Measurements from ENCODE around the gene SFMBT1.

The SFMBT1 gene

DNA sequence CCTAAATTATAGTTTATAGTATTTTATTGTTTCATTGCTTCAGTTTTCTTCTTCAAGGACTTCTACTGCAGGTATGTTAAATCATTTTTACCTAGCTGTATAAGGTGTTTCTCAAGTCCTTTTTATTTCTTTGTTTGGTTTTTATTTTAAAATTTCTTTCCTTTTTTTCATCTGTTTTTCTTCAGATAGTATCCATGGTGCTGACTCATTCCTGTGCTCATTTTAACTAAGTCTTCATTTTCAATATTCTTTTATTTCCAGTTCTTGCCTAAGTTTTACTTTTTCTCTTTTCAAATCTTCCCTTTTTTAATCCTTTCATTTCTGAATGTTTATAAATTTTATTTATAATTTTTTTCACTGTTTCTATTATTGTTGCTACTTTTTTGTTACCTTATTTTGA lies 106.3 kb downstream of the SFMBT1 start:
- no peak overlapping the region for H3K27ac ChIP-seq (ENCODE audit: low read depth, low read length, severe bottlenecking)
- no peaks in the 10 kb centered on the region for H3K9me3 ChIP-seq (ENCODE audit: control insufficient read depth, low read length)
- no peak overlapping the region for H3K4me3 ChIP-seq (ENCODE audit: extremely low read depth, insufficient read depth, low read length, poor library complexity, severe bottlenecking)
- no peaks in the 10 kb centered on the region for H3K36me3 ChIP-seq (ENCODE audit: control insufficient read depth, insufficient read depth, low read length)
- H3K4me1 ChIP-seq (ENCODE audit: control insufficient read depth, insufficient read depth, low read length, poor library complexity, severe bottlenecking): no peaks in the 10 kb centered on the region

DNA sequence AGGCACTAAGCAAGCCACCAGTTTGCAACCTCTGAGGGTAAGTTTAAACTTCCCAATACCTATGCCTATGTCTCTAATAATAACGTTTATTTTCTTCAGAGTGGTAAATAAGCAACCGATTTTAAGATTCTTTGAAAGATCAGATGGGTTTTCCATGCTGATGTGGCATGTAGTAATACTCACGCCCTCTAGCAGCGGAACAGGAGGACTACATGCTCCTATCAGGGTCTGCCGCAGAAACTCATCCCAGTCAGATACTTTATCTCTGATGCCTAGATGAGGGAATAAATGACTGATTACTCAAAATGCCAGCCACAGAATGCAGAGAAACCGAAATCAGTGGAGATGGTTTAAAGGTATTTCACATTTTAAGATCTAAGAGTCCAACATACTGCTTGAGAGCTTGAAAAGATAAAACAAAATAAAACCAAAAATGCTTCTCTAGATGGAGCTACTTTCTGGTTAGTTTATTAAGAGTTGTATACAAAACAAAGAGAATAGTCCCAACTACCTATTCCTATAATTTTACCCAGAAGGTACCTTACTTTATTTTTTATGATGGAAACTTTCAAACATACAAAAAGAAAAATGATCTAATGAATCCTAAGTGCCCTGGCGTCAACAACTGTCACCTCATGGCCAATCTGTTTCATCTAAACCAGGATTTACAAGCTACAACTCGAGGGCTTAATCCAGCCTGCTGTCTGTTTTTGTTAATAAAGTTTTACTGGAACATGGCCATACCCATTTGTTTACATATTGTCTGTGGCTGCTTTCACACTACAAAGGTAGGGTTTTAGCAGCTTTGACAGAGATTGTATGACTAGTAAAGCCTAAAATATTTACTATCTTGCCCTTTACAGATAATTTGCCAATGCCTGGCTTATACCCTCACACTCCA lies 111.0 kb downstream of the SFMBT1 start:
- 10 to 40% methylated on average over 2 to 3 of the region's 8 CpGs for WGBS, 2 experiments (ENCODE audit: insufficient coverage in 2 of 2)
- Histone ChIP-seq H3K9me3 (ENCODE audit: control insufficient read depth, low read length) (no peaks in the 10 kb centered on the region), H3K4me3 (ENCODE audit: extremely low read depth, insufficient read depth, low read length, poor library complexity, severe bottlenecking) (no peak overlapping the region), H3K27ac (ENCODE audit: low read depth, low read length, severe bottlenecking) (no peak overlapping the region), H3K36me3 (ENCODE audit: control insufficient read depth, insufficient read depth, low read length) (no peaks in the 10 kb centered on the region), H3K4me1 (ENCODE audit: control insufficient read depth, insufficient read depth, low read length, poor library complexity, severe bottlenecking) (no peaks in the 10 kb centered on the region)

- Histone ChIP-seq H3K4me1 (ENCODE audit: control insufficient read depth, insufficient read depth, low read length, poor library complexity, severe bottlenecking) (no peaks in the 10 kb centered on the region), H3K36me3 (ENCODE audit: control insufficient read depth, insufficient read depth, low read length) (no peaks in the 10 kb centered on the region), H3K9me3 (ENCODE audit: control insufficient read depth, low read length) (no peaks in the 10 kb centered on the region), H3K27ac (ENCODE audit: low read depth, low read length, severe bottlenecking) (no peak overlapping the region), H3K4me3 (ENCODE audit: extremely low read depth, insufficient read depth, low read length, poor library complexity, severe bottlenecking) (no peak overlapping the region)
- WGBS, 2 experiments (ENCODE audit: insufficient coverage in 2 of 2): 79 to 100% methylated on average over 2 of the region's 2 CpGs
These were observed 114.0 kb downstream of the SFMBT1 start for GRCh38 chr3:52931889-52932288.

DNA sequence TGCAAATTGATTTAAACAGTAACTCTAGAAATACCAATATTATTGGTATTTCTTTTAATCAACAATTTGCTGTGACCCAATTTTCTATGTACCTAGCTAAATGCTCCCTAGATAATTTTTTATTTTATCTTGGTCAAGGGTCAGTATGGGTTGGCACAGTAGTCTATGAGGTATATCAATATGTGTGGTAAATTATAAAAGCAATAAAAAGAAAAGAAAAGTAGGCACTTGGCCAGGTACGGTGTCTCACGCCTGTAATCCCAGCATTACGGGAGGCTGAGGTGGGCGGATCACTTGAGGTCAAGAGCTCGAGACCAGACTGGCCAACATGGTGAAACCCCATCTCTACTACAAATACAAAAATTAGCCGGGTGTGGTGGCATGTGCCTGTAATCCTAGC lies 114.5 kb downstream of the SFMBT1 start:
- WGBS, 2 experiments (ENCODE audit: insufficient coverage in 2 of 2): 90 to 94% methylated on average over 4 to 5 of the region's 6 CpGs
- no peak overlapping the region for H3K27ac ChIP-seq (ENCODE audit: low read depth, low read length, severe bottlenecking)
- no peaks in the 10 kb centered on the region for H3K36me3 ChIP-seq (ENCODE audit: control insufficient read depth, insufficient read depth, low read length)
- H3K9me3 ChIP-seq (ENCODE audit: control insufficient read depth, low read length): no peaks in the 10 kb centered on the region
- H3K4me1 ChIP-seq (ENCODE audit: control insufficient read depth, insufficient read depth, low read length, poor library complexity, severe bottlenecking): no peaks in the 10 kb centered on the region
- no peak overlapping the region for H3K4me3 ChIP-seq (ENCODE audit: extremely low read depth, insufficient read depth, low read length, poor library complexity, severe bottlenecking)

DNA sequence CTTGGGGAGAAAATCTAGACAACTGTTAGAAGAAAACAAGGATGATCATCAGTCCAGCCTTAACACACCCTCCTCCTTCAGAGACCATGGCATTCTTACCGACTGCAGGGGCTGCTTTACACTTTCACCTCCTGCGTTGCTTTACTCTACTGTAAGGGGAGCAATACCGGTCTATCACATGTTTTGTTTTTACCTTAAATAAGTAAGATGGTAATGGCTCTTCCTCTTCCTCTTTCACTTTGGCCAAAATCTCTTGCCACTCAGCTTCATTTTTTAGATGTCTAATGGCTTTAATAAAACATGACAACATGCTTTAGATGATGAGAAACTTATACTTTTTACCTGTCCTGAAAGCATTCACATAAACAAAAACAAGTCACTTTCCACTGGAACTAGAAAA lies 115.1 kb downstream of the SFMBT1 start:
- Histone ChIP-seq H3K36me3 (ENCODE audit: control insufficient read depth, insufficient read depth, low read length) (no peaks in the 10 kb centered on the region), H3K4me3 (ENCODE audit: extremely low read depth, insufficient read depth, low read length, poor library complexity, severe bottlenecking) (no peak overlapping the region), H3K9me3 (ENCODE audit: control insufficient read depth, low read length) (no peaks in the 10 kb centered on the region), H3K4me1 (ENCODE audit: control insufficient read depth, insufficient read depth, low read length, poor library complexity, severe bottlenecking) (no peaks in the 10 kb centered on the region), H3K27ac (ENCODE audit: low read depth, low read length, severe bottlenecking) (no peak overlapping the region)
- 77 to 93% methylated on average over 2 to 3 of the region's 3 CpGs for WGBS, 2 experiments (ENCODE audit: insufficient coverage in 2 of 2)

DNA sequence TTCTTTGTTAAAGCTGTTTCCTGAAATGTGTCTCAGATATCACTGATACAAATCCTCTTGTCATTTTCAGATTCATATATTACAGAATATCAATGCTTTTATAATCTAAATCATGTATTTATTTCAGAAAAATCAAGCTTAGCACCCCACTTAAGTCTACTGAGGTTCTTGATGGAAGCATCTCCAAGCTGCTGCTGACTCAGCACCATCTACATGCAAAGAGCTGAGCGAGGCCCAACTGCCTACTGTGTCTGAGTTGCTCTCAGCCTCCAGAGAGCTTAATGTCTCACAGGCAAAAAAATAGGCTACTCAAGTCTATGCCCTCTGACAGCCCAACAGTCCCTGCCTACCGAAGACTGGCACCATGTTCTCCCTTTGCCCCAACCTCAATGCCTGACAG lies 119.3 kb downstream of the SFMBT1 start:
- no peak overlapping the region for H3K27ac ChIP-seq (ENCODE audit: low read depth, low read length, severe bottlenecking)
- WGBS, 2 experiments (ENCODE audit: insufficient coverage in 2 of 2): 85 to 96% methylated on average over 2 of the region's 2 CpGs
- no peaks in the 10 kb centered on the region for H3K36me3 ChIP-seq (ENCODE audit: control insufficient read depth, insufficient read depth, low read length)
- H3K4me3 ChIP-seq (ENCODE audit: extremely low read depth, insufficient read depth, low read length, poor library complexity, severe bottlenecking): no peak overlapping the region
- no peaks in the 10 kb centered on the region for H3K9me3 ChIP-seq (ENCODE audit: control insufficient read depth, low read length)
- H3K4me1 ChIP-seq (ENCODE audit: control insufficient read depth, insufficient read depth, low read length, poor library complexity, severe bottlenecking): no peaks in the 10 kb centered on the region

DNA sequence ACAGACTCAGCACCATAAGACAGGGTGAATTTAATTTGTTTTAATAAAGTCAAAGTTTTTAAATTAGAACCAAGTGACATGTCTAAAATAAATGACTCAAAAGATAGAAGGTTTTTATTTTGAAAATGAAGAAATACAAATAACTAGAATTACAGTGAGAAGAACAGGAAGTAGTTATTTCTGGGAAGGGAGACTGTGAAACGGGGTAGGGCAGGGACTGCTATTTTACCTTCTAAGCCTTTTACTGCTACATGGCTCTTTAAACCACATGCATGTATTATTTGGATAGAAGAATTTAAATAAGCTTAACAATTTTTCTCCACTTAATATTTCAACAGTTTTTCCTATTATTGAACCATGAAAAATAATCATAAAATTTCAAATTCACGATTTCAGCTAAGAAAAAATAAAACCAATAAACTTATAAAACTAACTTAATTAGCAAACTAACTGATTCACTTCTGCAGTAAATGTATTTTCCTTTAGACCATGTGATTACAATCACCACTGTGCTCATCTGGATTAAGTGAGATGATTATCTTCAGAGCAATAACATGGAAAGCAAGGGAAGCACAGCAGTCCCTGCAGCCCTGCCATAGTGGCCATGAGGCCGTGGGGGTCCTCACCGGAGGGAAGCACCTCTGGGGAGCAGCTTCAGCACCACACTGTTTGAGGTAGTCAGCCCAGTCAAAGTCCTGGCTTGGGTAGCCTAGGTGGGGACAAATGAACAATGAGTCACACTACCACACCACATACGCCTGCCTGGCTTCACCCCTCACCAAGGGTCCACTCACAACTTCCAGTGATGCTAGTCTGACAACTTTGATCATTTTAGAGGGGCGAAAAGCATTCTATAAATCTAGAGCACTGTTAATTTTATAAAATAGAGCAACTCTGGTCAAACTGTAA lies 120.2 kb downstream of the SFMBT1 start:
- Histone ChIP-seq H3K4me3 (ENCODE audit: extremely low read depth, insufficient read depth, low read length, poor library complexity, severe bottlenecking) (no peak overlapping the region), H3K9me3 (ENCODE audit: control insufficient read depth, low read length) (no peaks in the 10 kb centered on the region)

GRCh38 chr3:52923963-52924362 lies 121.9 kb downstream of the SFMBT1 start:
- Histone ChIP-seq H3K4me1 (ENCODE audit: control insufficient read depth, insufficient read depth, low read length, poor library complexity, severe bottlenecking) (no peaks in the 10 kb centered on the region), H3K4me3 (ENCODE audit: extremely low read depth, insufficient read depth, low read length, poor library complexity, severe bottlenecking) (no peak overlapping the region), H3K27ac (ENCODE audit: low read depth, low read length, severe bottlenecking) (no peak overlapping the region), H3K9me3 (ENCODE audit: control insufficient read depth, low read length) (no peaks in the 10 kb centered on the region), H3K36me3 (ENCODE audit: control insufficient read depth, insufficient read depth, low read length) (no peaks in the 10 kb centered on the region)
- no CpG with 5 or more reads among the region's 2 CpGs for WGBS, 2 experiments (ENCODE audit: insufficient coverage in 2 of 2)

More for the DNA sequence above, 120.2 kb downstream of the SFMBT1 start:
- no peaks in the 10 kb centered on the region for H3K4me1 ChIP-seq (ENCODE audit: control insufficient read depth, insufficient read depth, low read length, poor library complexity, severe bottlenecking)
- WGBS, 2 experiments (ENCODE audit: insufficient coverage in 2 of 2): 88 to 94% methylated on average over 2 to 3 of the region's 6 CpGs
- no peaks in the 10 kb centered on the region for H3K36me3 ChIP-seq (ENCODE audit: control insufficient read depth, insufficient read depth, low read length)
- H3K27ac ChIP-seq (ENCODE audit: low read depth, low read length, severe bottlenecking): no peak overlapping the region

DNA sequence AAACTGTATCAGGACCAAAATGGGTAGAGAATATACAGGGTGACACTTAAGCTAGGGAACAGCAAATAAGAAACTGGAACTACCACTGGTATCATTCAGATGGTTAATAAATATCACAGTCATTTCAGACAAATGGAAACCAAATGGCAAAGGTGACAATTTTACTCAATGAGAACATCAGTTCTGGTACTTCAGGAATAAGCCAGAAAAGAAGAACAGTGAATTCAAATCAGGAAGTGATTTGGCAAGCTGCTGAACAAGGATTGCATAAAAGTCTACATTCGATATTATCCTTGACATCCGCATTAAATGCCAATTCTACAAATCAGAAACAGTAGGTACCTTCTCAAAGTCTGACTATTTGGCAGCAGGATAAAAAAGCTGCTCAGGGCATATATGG lies 125.0 kb downstream of the SFMBT1 start:
- H3K9me3 ChIP-seq (ENCODE audit: control insufficient read depth, low read length): no peaks in the 10 kb centered on the region
- no peak overlapping the region for H3K27ac ChIP-seq (ENCODE audit: low read depth, low read length, severe bottlenecking)
- no peaks in the 10 kb centered on the region for H3K4me1 ChIP-seq (ENCODE audit: control insufficient read depth, insufficient read depth, low read length, poor library complexity, severe bottlenecking)
- 87 to 92% methylated on average over 2 of the region's 2 CpGs for WGBS, 2 experiments (ENCODE audit: insufficient coverage in 2 of 2)
- no peak overlapping the region for H3K4me3 ChIP-seq (ENCODE audit: extremely low read depth, insufficient read depth, low read length, poor library complexity, severe bottlenecking)
- H3K36me3 ChIP-seq (ENCODE audit: control insufficient read depth, insufficient read depth, low read length): no peaks in the 10 kb centered on the region

DNA sequence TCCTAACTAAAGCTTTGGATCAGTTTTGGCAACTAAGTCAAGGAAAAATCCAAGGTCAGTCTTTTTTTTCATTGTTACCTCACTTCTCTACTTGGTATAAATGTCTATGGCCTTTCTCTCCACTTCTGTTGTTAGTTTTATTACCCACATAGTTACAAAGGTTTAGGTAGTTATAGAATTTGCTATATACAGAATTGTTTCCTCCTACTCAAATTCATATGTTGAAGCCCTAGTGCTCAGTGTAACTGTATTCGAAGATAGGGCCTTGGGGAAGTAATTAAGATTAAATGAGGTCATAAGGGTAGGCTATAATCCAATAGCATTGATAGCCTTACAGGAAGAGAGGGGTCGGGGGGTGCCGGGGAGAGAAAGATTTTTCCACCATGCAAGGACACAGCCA lies 128.8 kb downstream of the SFMBT1 start:
- H3K9me3 ChIP-seq (ENCODE audit: control insufficient read depth, low read length): no peaks in the 10 kb centered on the region
- no peak overlapping the region for H3K4me3 ChIP-seq (ENCODE audit: extremely low read depth, insufficient read depth, low read length, poor library complexity, severe bottlenecking)
- no peaks in the 10 kb centered on the region for H3K36me3 ChIP-seq (ENCODE audit: control insufficient read depth, insufficient read depth, low read length)
- H3K27ac ChIP-seq (ENCODE audit: low read depth, low read length, severe bottlenecking): no peak overlapping the region
- 50 to 83% methylated on average over 1 of the region's 3 CpGs for WGBS, 2 experiments (ENCODE audit: insufficient coverage in 2 of 2)
- no peaks in the 10 kb centered on the region for H3K4me1 ChIP-seq (ENCODE audit: control insufficient read depth, insufficient read depth, low read length, poor library complexity, severe bottlenecking)
